Smooth muscle cell (in vitro differentiated cells): ENCODE results near the gene PIK3C2G. TPM values are rescaled to one million over a fixed set of nuclear protein-coding genes. Genes with fewer than 3 reads are reported as not detected.

Source experiments
- DNase-seq: peaks from one replicate; lab custom pipeline; 2025; ENCODE audit not compliant: unreplicated experiment; lab: John Stamatoyannopoulos, UW
- H2AFZ ChIP-seq: fragments of 200-600 bp; sonication (generic); 2 replicates; pipeline ENCODE4 v1.6.0; 2016; ENCODE audit warnings: antibody characterized with exemption, low read depth, mild to moderate bottlenecking
- H3F3A ChIP-seq: fragments of 200-600 bp; sonication (generic); 2 replicates; pipeline ENCODE4 v1.6.0; 2017; ENCODE audit warnings: antibody characterized with exemption, low read depth
- H3K27ac ChIP-seq: fragments of 200-600 bp; sonication (generic); 2 replicates; pipeline ENCODE4 v1.5.1; 2016; ENCODE audit warnings: low read depth, mild to moderate bottlenecking
- H3K27me3 ChIP-seq: fragments of 200-600 bp; sonication (generic); 2 replicates; pipeline ENCODE4 v1.6.1; 2016; ENCODE audit warnings: low read depth, mild to moderate bottlenecking
- H3K36me3 ChIP-seq: fragments of 200-600 bp; sonication (generic); 2 replicates; pipeline ENCODE4 v1.5.1; 2016; ENCODE audit warnings: low read depth
- H3K4me1 ChIP-seq: fragments of 200-600 bp; sonication (generic); 2 replicates; pipeline ENCODE4 v1.5.1; 2016; ENCODE audit warnings: low read depth
- H3K4me2 ChIP-seq: fragments of 200-600 bp; sonication (generic); 2 replicates; pipeline ENCODE4 v1.6.0; 2016; ENCODE audit warnings: mild to moderate bottlenecking
- H3K4me3 ChIP-seq: fragments of 200-600 bp; sonication (generic); 2 replicates; pipeline ENCODE4 v1.5.1; 2016; ENCODE audit warnings: mild to moderate bottlenecking
- H3K79me2 ChIP-seq: fragments of 200-600 bp; sonication (generic); 2 replicates; pipeline ENCODE4 v1.6.0; 2016; ENCODE audit warnings: low read depth, mild to moderate bottlenecking
- H3K9ac ChIP-seq: fragments of 200-600 bp; sonication (generic); 2 replicates; pipeline ENCODE4 v1.6.0; 2016; ENCODE audit warnings: low read depth
- H3K9me3 ChIP-seq: fragments of 200-600 bp; sonication (generic); replicated peaks from 2 replicates; pipeline ENCODE4 v1.5.1; 2016; ENCODE audit warnings: low read depth
- H4K20me1 ChIP-seq: fragments of 200-600 bp; sonication (generic); 2 replicates; pipeline ENCODE4 v1.6.0; 2016; ENCODE audit warnings: low read depth
- whole genome bisulfite sequencing: methylation state at CpG from one replicate; pipeline ENCODE4 v1.1.7; 2016; ENCODE audit warnings: low lambda C conversion rate; 5-methylcytosine and 5-hydroxymethylcytosine counted together
- polyA plus RNA-seq: library from polyadenylated mRNA; unstranded; fragments of >200 nt; fragmentation: Nextera tagmentation; extraction: Ambion mirVana; gene quantifications from 2 replicates; pipeline ENCODE4 v1.2.1, GENCODE V29; 2016
- total RNA-seq: library from RNA; depleted of rRNA; stranded (reverse); fragments of >200 nt; gene quantifications from 2 replicates; pipeline ENCODE4 v1.2.3, GENCODE V29; 2014
- TF ChIP-seq, protein P1 (sequence below): fragments of 200-600 bp; sonication (generic); IDR thresholded peaks from 2 replicates; pipeline ENCODE4 v1.5.1; 2017; ENCODE audit warnings: borderline replicate concordance, mild to moderate bottlenecking, antibody characterized with exemption; ENCODE audit not compliant: insufficient read depth, poor library complexity, severe bottlenecking

Gene PIK3C2G
- total and polyA plus RNA-seq, 2 experiments from 2014 or later, result 0.63 TPM; not detected in 1

DNA sequence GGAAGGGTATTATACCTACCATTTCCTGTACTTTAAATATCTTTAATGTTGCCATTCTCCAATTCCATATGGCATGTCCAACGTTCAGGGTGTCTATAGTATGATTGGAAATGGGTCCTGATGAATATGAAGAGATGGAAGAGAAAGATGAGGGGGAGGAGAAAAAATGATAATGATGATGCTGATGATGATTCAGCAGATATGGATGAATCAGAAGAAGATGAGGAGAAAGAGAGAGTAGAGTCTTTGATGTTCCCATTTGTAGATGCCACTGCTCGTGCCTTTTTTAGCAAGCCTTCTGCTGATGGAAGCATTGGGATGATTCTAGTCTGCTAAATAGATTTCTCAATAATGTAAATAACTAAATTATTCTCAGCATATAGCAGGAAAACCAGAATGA is 163.5 kb downstream of the PIK3C2G start:
- no peak overlapping the region for H3K27ac ChIP-seq
- H3K36me3 ChIP-seq, result no peaks in the 10 kb centered on the region
- H2AFZ ChIP-seq, result no peak overlapping the region
- H3K4me1 ChIP-seq, result no peaks in the 10 kb centered on the region
- TF ChIP-seq, protein P1, sequence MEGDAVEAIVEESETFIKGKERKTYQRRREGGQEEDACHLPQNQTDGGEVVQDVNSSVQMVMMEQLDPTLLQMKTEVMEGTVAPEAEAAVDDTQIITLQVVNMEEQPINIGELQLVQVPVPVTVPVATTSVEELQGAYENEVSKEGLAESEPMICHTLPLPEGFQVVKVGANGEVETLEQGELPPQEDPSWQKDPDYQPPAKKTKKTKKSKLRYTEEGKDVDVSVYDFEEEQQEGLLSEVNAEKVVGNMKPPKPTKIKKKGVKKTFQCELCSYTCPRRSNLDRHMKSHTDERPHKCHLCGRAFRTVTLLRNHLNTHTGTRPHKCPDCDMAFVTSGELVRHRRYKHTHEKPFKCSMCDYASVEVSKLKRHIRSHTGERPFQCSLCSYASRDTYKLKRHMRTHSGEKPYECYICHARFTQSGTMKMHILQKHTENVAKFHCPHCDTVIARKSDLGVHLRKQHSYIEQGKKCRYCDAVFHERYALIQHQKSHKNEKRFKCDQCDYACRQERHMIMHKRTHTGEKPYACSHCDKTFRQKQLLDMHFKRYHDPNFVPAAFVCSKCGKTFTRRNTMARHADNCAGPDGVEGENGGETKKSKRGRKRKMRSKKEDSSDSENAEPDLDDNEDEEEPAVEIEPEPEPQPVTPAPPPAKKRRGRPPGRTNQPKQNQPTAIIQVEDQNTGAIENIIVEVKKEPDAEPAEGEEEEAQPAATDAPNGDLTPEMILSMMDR, result no peak
- H3K9me3 ChIP-seq, result no peaks in the 10 kb centered on the region
- no peaks in the 10 kb centered on the region for H3K27me3 ChIP-seq
- no peak overlapping the region for H3K9ac ChIP-seq
- no peak overlapping the region for H3K4me3 ChIP-seq
- no peak for DNase-seq
- H4K20me1 ChIP-seq, result no peaks in the 10 kb centered on the region
- 92% methylated on average over 2 of the region's 2 CpGs for WGBS
- no peaks in the 10 kb centered on the region for H3F3A ChIP-seq
- no peak overlapping the region for H3K4me2 ChIP-seq
- H3K79me2 ChIP-seq, result no peaks in the 10 kb centered on the region

DNA sequence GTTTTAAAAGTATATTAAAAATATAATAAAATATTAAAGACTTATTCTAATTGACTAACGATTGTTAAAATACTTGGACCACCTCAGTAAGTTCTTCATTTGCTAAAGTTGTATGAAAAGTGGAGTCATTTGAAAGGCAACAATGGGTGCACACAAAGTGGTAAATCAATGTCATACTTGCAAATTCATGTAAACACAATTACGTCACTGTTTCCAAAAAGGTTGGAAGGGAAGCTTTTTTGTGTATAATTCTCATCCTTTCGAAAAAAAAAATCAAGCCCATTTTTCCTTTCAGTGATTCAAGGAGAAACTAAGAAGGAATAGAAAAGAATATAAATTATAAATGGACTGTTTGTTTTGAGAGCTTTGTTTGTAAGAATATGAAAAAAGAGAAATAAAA is 166.2 kb downstream of the PIK3C2G start:
- Histone ChIP-seq H3K27ac (no peak overlapping the region), H3K4me3 (no peak overlapping the region), H2AFZ (no peak overlapping the region), H3K36me3 (no peaks in the 10 kb centered on the region), H3K79me2 (no peaks in the 10 kb centered on the region), H3K4me2 (no peak overlapping the region), H3K9me3 (no peaks in the 10 kb centered on the region), H4K20me1 (no peaks in the 10 kb centered on the region), H3F3A (no peaks in the 10 kb centered on the region), H3K27me3 (no peaks in the 10 kb centered on the region), H3K9ac (no peak overlapping the region), H3K4me1 (peaks cover 4% of the 10 kb centered on the region)
- no peak for DNase-seq
- TF ChIP-seq, protein P1, result no peak
- WGBS, result 93% methylated on average over 3 of the region's 3 CpGs

DNA sequence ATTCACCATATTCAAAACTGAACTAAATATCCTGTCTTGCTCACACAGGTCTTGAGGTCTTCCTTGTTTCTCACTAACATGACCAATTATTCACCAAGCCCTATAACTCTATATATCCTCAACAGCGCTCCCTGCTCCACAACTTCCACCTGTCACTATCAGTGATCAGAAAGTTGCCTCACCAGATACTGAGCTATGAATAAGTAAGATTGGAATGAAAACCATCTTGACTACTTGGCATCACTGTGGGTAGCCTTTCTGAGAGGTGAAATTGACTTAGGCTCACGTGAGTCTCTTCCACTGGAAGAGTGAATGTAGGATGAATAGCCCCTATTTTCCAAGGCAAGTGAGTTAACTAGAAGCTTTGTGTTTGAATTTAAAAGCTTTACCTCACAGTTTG is 167.1 kb downstream of the PIK3C2G start:
- no peak overlapping the region for H3K4me3 ChIP-seq
- H3K27me3 ChIP-seq, result no peaks in the 10 kb centered on the region
- H3K4me2 ChIP-seq, result no peak overlapping the region
- WGBS, result 86% methylated on average over 2 of the region's 2 CpGs
- H3K36me3 ChIP-seq, result no peaks in the 10 kb centered on the region
- TF ChIP-seq, protein P1, result no peak
- no peaks in the 10 kb centered on the region for H3F3A ChIP-seq
- H4K20me1 ChIP-seq, result no peaks in the 10 kb centered on the region
- no peak overlapping the region for H2AFZ ChIP-seq
- no peak overlapping the region for H3K9ac ChIP-seq
- DNase-seq, result no peak
- peaks cover 4% of the 10 kb centered on the region for H3K4me1 ChIP-seq
- H3K79me2 ChIP-seq, result no peaks in the 10 kb centered on the region
- H3K9me3 ChIP-seq, result no peaks in the 10 kb centered on the region
- no peak overlapping the region for H3K27ac ChIP-seq

DNA sequence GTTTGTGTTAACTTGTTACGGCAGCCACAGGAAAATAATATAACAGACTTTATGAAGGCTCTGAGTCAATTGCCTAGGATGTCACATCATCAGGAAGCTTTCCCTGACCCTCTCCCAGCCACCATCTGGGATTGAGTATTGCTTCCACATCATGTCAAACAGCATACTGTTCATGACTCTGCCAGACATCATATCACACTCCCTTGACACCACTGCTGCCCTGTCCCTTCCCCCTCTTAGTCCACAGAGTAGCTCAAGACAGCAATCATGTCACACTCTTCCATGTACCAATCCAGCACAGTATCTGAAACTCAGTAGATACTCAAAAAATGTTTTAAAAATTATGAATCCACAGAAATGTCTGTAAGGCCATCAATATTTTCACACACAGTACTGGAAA is 168.0 kb downstream of the PIK3C2G start:
- Histone ChIP-seq H4K20me1 (no peaks in the 10 kb centered on the region), H3F3A (no peaks in the 10 kb centered on the region)
- DNase-seq, result no peak

More for the DNA sequence above, 168.0 kb downstream of the PIK3C2G start:
- Histone ChIP-seq H2AFZ (no peak overlapping the region), H3K9me3 (no peaks in the 10 kb centered on the region), H3K27ac (no peak overlapping the region), H3K79me2 (no peaks in the 10 kb centered on the region), H3K27me3 (no peaks in the 10 kb centered on the region), H3K36me3 (no peaks in the 10 kb centered on the region), H3K4me2 (no peak overlapping the region), H3K4me1 (peaks cover 4% of the 10 kb centered on the region), H3K4me3 (no peak overlapping the region), H3K9ac (no peak overlapping the region)
- 40% methylated on average over 1 of the region's 1 CpG for WGBS
- TF ChIP-seq, protein P1, result no peak
